ENCODE data around the gene DIAPH2. TPM values are rescaled to one million over a fixed set of nuclear protein-coding genes. Genes with fewer than 3 reads are reported as not detected.

The DIAPH2 gene
- total RNA-seq, 1 donor = 7.5 TPM

- no peak for DNase-seq (ENCODE audit: low read depth in 2 of 3, low spot score in 2 of 3)
These were observed 448.2 kb downstream of the DIAPH2 start for GRCh38 chrX:97132664-97133415.

- DNase-seq (ENCODE audit: low read depth in 2 of 3, low spot score in 2 of 3) = no peak
These were observed 461.3 kb downstream of the DIAPH2 start for GRCh38 chrX:97145934-97146333.

GRCh38 chrX:97155816-97156215 lies 471.2 kb downstream of the DIAPH2 start:
- DNase-seq (ENCODE audit: low read depth in 2 of 3, low spot score in 2 of 3) = peak in 1 of 3 donors; percentile 0

- no peak for DNase-seq (ENCODE audit: low read depth in 2 of 3, low spot score in 2 of 3)
These were observed 473.6 kb downstream of the DIAPH2 start for GRCh38 chrX:97158269-97158668.

GRCh38 chrX:97159916-97160800 lies 475.5 kb downstream of the DIAPH2 start:
- DNase-seq (ENCODE audit: low read depth in 2 of 3, low spot score in 2 of 3) = no peak

GRCh38 chrX:97167333-97167732 lies 482.7 kb downstream of the DIAPH2 start:
- no peak for DNase-seq (ENCODE audit: low read depth in 2 of 3, low spot score in 2 of 3)

- DNase-seq (ENCODE audit: low read depth in 2 of 3, low spot score in 2 of 3) = no peak
These were observed 484.0 kb downstream of the DIAPH2 start for GRCh38 chrX:97168646-97169045.

GRCh38 chrX:97175147-97175546 lies 490.5 kb downstream of the DIAPH2 start:
- DNase-seq (ENCODE audit: low read depth in 2 of 3, low spot score in 2 of 3) = no peak

- no peak for DNase-seq (ENCODE audit: low read depth in 2 of 3, low spot score in 2 of 3)
These were observed 505.0 kb downstream of the DIAPH2 start for GRCh38 chrX:97189668-97190067.

- DNase-seq (ENCODE audit: low read depth in 2 of 3, low spot score in 2 of 3) = no peak
These were observed 514.9 kb downstream of the DIAPH2 start for GRCh38 chrX:97199501-97199900.

GRCh38 chrX:97200454-97200853 lies 515.8 kb downstream of the DIAPH2 start:
- DNase-seq (ENCODE audit: low read depth in 2 of 3, low spot score in 2 of 3) = no peak

GRCh38 chrX:97210501-97210900 lies 525.9 kb downstream of the DIAPH2 start:
- DNase-seq (ENCODE audit: low read depth in 2 of 3, low spot score in 2 of 3) = no peak

GRCh38 chrX:97211070-97211469 lies 526.4 kb downstream of the DIAPH2 start:
- no peak for DNase-seq (ENCODE audit: low read depth in 2 of 3, low spot score in 2 of 3)

GRCh38 chrX:97215186-97215585 lies 530.5 kb downstream of the DIAPH2 start:
- no peak for DNase-seq (ENCODE audit: low read depth in 2 of 3, low spot score in 2 of 3)

- no peak for DNase-seq (ENCODE audit: low read depth in 2 of 3, low spot score in 2 of 3)
These were observed 539.5 kb downstream of the DIAPH2 start for GRCh38 chrX:97224148-97224547.

GRCh38 chrX:97229318-97229717 lies 544.7 kb downstream of the DIAPH2 start:
- no peak for DNase-seq (ENCODE audit: low read depth in 2 of 3, low spot score in 2 of 3)

- no peak for DNase-seq (ENCODE audit: low read depth in 2 of 3, low spot score in 2 of 3)
These were observed 546.3 kb downstream of the DIAPH2 start for GRCh38 chrX:97230948-97231347.

GRCh38 chrX:97234471-97235081 lies 549.9 kb downstream of the DIAPH2 start:
- no peak for DNase-seq (ENCODE audit: low read depth in 2 of 3, low spot score in 2 of 3)

- DNase-seq (ENCODE audit: low read depth in 2 of 3, low spot score in 2 of 3) = no peak
These were observed 554.0 kb downstream of the DIAPH2 start for GRCh38 chrX:97238632-97239031.

GRCh38 chrX:97252111-97252510 lies 567.5 kb downstream of the DIAPH2 start:
- DNase-seq (ENCODE audit: low read depth in 2 of 3, low spot score in 2 of 3) = no peak

GRCh38 chrX:97260679-97261078 lies 576.0 kb downstream of the DIAPH2 start:
- no peak for DNase-seq (ENCODE audit: low read depth in 2 of 3, low spot score in 2 of 3)

Data from hematopoietic multipotent progenitor cell (in vitro differentiated cells).